Loucy (cell line): ENCODE results near the gene FGFR4.

Experiments
- H2AFZ ChIP-seq: fragments of 200-600 bp; sonication (generic); 2 replicates; pipeline ENCODE4 v1.6.0; 2016; ENCODE audit warnings: antibody characterized with exemption, mild to moderate bottlenecking, low read length, moderate library complexity
- H3F3A ChIP-seq: fragments of 200-600 bp; 2 replicates; pipeline ENCODE4 v1.6.0; 2016; ENCODE audit warnings: antibody characterized with exemption, low read depth, mild to moderate bottlenecking
- H3K27me3 ChIP-seq: fragments of 200-600 bp; sonication (generic); 2 replicates; pipeline ENCODE4 v1.6.1; 2014; ENCODE audit warnings: low read length, mild to moderate bottlenecking; ENCODE audit not compliant: insufficient read depth, poor library complexity, severe bottlenecking
- H3K36me3 ChIP-seq: fragments of 200-600 bp; sonication (generic); 2 replicates; pipeline ENCODE4 v1.6.1; 2016; ENCODE audit warnings: low read length; ENCODE audit not compliant: insufficient read depth
- H3K4me1 ChIP-seq: fragments of 200-600 bp; sonication (generic); 2 replicates; pipeline ENCODE4 v1.5.1; 2014; ENCODE audit warnings: low read length, mild to moderate bottlenecking; ENCODE audit not compliant: insufficient read depth, poor library complexity, severe bottlenecking
- H3K4me2 ChIP-seq: fragments of 200-600 bp; sonication (generic); 2 replicates; pipeline ENCODE4 v1.6.0; 2014; ENCODE audit warnings: antibody characterized with exemption, low read length, low read depth, mild to moderate bottlenecking; ENCODE audit not compliant: poor library complexity, severe bottlenecking
- H3K4me3 ChIP-seq: fragments of 200-600 bp; sonication (generic); 2 replicates; pipeline ENCODE4 v1.5.1; 2014; ENCODE audit warnings: low read length, mild to moderate bottlenecking, mixed read lengths; ENCODE audit not compliant: poor library complexity, severe bottlenecking
- H3K79me2 ChIP-seq: fragments of 200-600 bp; sonication (generic); 2 replicates; pipeline ENCODE4 v1.6.1; 2014; ENCODE audit warnings: low read length; ENCODE audit not compliant: insufficient read depth
- H3K9ac ChIP-seq: fragments of 200-600 bp; sonication (generic); 2 replicates; pipeline ENCODE4 v1.6.0; 2014; ENCODE audit warnings: mild to moderate bottlenecking, low read depth, low read length, moderate library complexity; ENCODE audit not compliant: poor library complexity, severe bottlenecking
- H3K9me2 ChIP-seq: fragments of 200-600 bp; sonication (generic); replicated peaks from 2 replicates; pipeline ENCODE4 v1.6.1; 2016; ENCODE audit warnings: low read depth, low read length, mixed read lengths
- H3K9me3 ChIP-seq: fragments of 200-600 bp; sonication (generic); 2 replicates; pipeline ENCODE4 v1.6.1; 2014; ENCODE audit warnings: mild to moderate bottlenecking, antibody characterized with exemption, low read length, low read depth; ENCODE audit not compliant: insufficient read depth
- H4K20me1 ChIP-seq: fragments of 200-600 bp; sonication (generic); 2 replicates; pipeline ENCODE4 v1.6.0; 2014; ENCODE audit warnings: antibody characterized with exemption, low read length, mild to moderate bottlenecking; ENCODE audit not compliant: insufficient read depth, poor library complexity, severe bottlenecking
- CTCF ChIP-seq: fragments of 200-600 bp; sonication (generic); conservative IDR thresholded peaks from 2 replicates; pipeline ENCODE4 v1.5.1; 2014; ENCODE audit warnings: mild to moderate bottlenecking, antibody characterized with exemption, low read length
- EZH2phosphoT487 ChIP-seq: fragments of 200-600 bp; IDR thresholded peaks from 2 replicates; pipeline ENCODE4 v1.6.1; 2018; ENCODE audit warnings: antibody characterized with exemption, mild to moderate bottlenecking, moderate library complexity, borderline replicate concordance

The FGFR4 gene

GRCh38 chr5:177132136-177133095 is 45.7 kb downstream of the FGFR4 start:
- Histone ChIP-seq H4K20me1 (peaks cover 6% of the 10 kb centered on the region), H3K79me2 (peaks cover 30% of the 10 kb centered on the region), H3K9me3 (no peaks in the 10 kb centered on the region), H2AFZ (no peak overlapping the region), H3K4me2 (no peak overlapping the region), H3K4me1 (peaks cover 16% of the 10 kb centered on the region), H3K9me2 (no peaks in the 10 kb centered on the region), H3K36me3 (no peaks in the 10 kb centered on the region), H3K4me3 (no peak overlapping the region), H3K27me3 (no peaks in the 10 kb centered on the region), H3K9ac (no peak overlapping the region), H3F3A (no peaks in the 10 kb centered on the region)
- TF ChIP-seq CTCF (no peak), EZH2phosphoT487 (no peak)

GRCh38 chr5:177133096-177133852 is 46.6 kb downstream of the FGFR4 start, which contains the start of gene NSD1:
TSS of gene NSD1 (plus strand) at chr5:177133773. CDS start at chr5:177135104, 1,331 bp downstream.
- Histone ChIP-seq H3F3A (no peaks in the 10 kb centered on the region), H3K9me2 (no peaks in the 10 kb centered on the region), H3K9ac (peak within 1 kb of the TSS; percentile 96), H3K9me3 (no peaks in the 10 kb centered on the region), H3K27me3 (no peaks in the 10 kb centered on the region), H3K79me2 (peaks cover 38% of the 10 kb centered on the region), H3K36me3 (no peaks in the 10 kb centered on the region), H3K4me3 (peak within 1 kb of the TSS; percentile 88), H3K4me2 (peak within 1 kb of the TSS; percentile 95), H2AFZ (peak within 1 kb of the TSS; percentile 88), H4K20me1 (peaks cover 6% of the 10 kb centered on the region), H3K4me1 (peaks cover 16% of the 10 kb centered on the region)
- TF ChIP-seq EZH2phosphoT487 (no peak), CTCF (no peak)

- peak overlapping the region; percentile 95 for H3K4me2 ChIP-seq
- H3F3A ChIP-seq, result no peaks in the 10 kb centered on the region
- no peaks in the 10 kb centered on the region for H3K9me3 ChIP-seq
- H2AFZ ChIP-seq, result peak overlapping the region; percentile 88
- TF ChIP-seq EZH2phosphoT487, result no peak
- no peak for TF ChIP-seq CTCF
- H3K9ac ChIP-seq, result peak overlapping the region; percentile 96
- H3K4me3 ChIP-seq, result peak overlapping the region; percentile 88
- peaks cover 44% of the 10 kb centered on the region for H3K79me2 ChIP-seq
- H3K4me1 ChIP-seq, result peaks cover 16% of the 10 kb centered on the region
- no peaks in the 10 kb centered on the region for H3K9me2 ChIP-seq
- H4K20me1 ChIP-seq, result peaks cover 6% of the 10 kb centered on the region
- no peaks in the 10 kb centered on the region for H3K36me3 ChIP-seq
- no peaks in the 10 kb centered on the region for H3K27me3 ChIP-seq
Observed at GRCh38 chr5:177133853-177134696, 47.4 kb downstream of the FGFR4 start.
